GM19043 (cell line): ENCODE data around the gene KLHDC8B.

ENCODE experiments used
- ATAC-seq: cut with Tn5 transposase; IDR thresholded peaks from one replicate; pipeline ENCODE4 v1.9.1; 2021; ENCODE audit warnings: low read depth; ENCODE audit not compliant: unreplicated experiment

KLHDC8B gene

DNA sequence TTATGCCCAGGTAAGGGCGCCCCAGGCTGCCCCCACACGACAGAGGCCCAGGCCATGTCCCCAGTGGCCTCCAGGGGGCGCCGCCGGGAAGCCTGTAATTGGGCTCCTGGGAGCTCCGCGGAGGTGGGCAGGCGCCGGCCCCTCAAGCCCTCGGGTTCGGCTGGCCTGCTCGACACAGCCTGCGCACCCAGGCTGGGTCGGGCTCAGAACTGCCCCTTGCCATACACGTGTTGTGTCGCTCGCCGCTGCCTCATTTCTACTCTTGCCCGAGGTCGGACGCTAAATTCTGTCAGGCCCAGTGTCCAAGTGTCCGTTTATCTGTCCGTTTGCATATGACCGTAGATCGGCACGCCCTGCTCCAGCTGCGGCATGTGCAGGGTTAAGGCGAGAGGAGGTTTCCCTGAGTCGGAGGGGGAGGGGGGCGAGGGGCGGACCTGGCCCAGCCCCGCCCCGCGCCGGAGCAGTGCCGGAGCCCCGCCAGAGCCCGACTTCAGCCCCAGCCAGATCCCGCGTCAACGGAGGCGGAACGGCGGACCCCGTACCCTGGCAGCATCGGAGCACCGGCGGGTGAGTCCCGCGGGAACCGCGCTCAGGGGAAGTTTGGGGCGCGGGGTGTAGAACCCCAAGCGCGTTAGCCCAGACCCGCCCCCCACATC, at the start of gene KLHDC8B:
KLHDC8B (plus strand) TSS at position 480 of the 656 bp plus-strand sequence. CDS start 1,172 bp downstream, outside the sequence.
- peak; percentile 62 for ATAC-seq

DNA sequence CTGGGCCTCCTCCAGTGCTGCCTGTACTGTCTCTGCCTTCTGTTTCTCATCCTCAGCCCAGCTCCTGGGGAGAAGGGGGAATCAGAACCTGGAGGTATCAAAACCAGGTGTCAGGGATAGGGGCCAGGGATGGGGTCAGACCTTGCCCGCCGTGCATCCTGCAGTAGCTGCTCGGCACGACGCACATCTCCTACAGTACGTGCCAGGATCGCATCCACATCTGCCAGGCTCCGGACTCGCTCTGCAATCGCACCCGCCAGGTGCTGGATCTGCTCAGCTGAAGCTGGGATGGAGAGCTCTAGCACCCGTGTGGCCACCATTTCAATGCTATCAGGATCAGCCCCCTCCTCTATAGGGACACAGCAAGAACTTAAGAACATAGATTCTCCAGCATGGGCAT, 49.4 kb upstream of the KLHDC8B start:
- ATAC-seq: no peak

DNA sequence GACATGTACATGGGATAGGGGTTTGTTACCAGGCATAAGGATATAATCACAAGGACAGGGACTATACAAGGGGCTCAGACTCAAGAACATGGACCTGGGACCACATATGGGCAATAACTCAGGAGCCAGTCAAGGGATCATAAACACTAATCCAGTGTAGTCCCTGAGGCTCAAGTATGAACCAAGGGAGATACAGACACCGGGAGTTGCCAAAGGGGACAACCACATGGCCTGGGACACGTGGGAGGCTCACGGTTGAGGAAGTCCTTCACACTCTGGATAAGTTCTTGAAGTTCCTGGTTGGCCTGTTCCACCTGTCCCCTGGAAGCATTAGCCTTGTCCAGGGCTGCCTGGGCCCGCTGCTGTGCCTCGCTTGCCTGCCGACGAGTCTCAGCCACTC, 48.9 kb upstream of the KLHDC8B start:
- ATAC-seq: no peak

DNA sequence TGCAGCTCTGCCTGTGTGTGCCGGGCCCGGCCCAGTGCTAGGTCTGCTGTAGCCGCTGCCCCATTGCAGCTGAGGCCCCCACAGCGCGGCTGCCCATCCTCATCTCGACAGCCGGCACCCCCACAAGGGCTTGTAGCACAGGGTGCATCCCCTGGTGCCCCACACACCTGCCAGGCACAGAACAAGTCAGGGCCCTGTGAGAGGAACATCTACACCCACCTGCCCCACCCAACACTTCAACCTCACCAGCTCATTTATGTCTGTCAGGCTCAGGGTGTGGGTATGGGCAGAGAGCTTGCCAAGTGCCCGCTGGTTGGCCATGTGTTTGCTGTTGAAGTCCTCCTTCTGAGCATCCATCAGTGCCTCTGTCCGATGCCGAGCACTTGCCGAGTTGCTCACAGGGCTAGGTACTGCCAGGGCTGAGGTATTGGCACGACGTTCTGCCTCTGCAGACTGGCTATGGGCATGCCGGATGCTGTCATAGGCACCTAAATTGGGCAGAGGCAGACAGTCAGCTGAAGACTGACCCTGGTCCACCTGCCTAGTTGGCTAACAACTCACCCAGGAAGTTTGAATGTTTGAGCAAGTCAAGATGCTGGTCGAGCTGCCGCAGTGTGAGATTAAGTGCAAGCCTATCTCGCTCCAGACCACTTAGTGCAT, 48.4 kb upstream of the KLHDC8B start:
- ATAC-seq: no peak

DNA sequence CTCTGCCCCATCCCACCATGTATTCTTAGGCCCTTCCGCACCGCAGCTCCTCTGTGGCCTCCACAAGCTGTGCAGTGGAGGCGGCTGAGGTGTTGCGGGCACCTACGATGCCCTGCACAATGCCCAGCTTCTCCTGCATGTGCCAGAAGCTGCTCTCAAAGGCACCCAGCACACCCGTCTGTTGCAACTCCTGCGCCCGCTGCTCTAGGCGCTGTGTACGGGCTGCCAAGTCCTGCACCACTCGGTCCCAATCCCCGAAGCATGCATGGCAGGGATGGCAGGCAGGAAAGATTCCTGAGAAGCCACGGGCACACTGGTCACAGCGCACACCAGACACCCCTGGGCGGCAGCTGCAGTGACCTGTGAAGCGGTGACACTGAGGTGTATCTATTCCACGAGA, 47.7 kb upstream of the KLHDC8B start:
- no peak for ATAC-seq

DNA sequence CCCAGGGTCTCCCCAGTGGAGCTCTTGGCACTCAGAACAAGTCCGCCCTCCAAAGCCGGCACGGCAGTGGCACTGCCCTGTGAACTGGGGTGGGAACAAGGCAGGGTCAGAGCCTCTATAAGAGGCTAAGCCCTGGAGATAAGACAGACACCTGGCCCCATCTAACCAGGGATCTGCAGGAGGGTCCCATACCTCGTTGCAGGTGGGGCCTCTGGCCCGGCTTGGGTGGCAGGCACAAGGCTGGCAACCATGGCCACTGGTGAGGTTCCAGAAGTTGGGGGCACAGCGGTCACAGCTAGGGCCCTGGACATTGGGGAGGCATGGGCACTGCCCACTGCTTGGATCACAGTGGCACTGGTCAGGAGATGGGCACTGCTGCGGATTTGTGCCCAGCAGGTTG, 47.2 kb upstream of the KLHDC8B start:
- ATAC-seq: no peak

DNA sequence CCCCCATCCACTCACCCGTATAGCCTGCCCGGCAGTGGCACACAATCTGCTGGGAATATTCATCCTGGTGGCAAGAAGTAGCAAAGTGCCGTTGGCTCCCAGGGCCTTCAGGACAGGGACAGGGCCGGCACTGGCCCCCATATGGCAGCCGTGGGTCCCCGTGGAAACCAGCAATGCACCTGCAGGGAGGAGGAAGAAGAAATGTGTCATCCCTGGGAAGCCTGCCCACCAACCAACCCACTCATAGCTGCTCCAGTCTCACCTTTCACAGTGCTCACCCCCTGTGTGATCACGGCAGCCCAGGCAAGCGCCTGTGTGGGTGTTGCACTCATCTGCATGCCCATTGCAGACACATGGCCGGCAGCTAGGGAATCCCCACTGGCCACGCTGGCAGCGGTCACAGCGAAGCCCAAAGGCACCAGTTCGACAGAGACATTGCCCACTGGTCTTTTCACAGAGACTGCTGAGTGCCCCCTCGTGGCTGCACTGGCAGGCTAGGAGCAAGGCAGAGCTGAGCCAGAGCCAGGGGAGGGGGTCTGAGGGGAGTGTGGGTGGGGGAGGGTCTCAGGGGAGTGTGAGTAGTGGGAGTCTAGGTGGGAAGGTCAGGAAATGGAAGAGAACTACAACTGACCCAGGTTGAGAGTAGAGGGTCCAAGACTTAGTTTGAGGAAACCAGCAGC, 46.3 kb upstream of the KLHDC8B start:
- no peak for ATAC-seq

DNA sequence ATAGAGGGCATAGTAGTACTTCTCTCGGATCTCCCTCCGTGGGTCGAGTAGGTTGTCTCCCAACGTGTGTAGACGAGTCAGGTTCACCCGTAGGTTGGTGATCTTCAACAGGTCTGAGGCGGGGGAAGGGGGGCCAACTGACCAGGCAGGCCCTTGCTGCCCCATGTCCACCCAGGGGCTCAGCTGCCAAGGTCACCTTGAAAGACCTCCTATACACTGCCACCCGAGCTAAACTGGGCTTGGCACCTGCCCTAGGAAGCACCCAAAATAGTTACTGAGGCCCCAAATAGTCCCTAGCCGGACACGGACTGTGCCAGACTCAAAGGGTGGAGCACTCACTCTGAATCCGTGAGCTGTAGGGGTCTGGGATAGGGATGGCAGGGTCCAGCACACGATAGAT, 40.4 kb upstream of the KLHDC8B start:
- no peak for ATAC-seq

DNA sequence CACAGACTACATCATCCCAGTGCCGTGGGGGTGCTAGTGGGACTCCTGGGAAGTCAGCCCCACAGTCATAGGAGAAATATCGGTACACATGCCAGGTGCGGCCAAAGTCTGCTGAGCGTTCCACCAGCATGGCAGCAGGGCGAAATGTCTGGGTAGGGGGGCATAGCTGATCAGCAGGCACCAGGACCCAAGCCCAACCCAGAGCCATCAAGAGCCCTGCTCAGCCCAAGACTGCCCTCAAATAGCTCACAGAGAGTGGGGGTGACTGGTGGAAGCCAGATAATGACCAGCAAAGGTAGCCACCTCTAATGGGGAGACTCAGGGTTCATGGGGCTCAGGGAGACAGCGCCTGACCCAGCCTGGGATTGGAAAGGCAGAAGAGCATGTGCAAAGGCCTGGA, 39.8 kb upstream of the KLHDC8B start:
- ATAC-seq: no peak

DNA sequence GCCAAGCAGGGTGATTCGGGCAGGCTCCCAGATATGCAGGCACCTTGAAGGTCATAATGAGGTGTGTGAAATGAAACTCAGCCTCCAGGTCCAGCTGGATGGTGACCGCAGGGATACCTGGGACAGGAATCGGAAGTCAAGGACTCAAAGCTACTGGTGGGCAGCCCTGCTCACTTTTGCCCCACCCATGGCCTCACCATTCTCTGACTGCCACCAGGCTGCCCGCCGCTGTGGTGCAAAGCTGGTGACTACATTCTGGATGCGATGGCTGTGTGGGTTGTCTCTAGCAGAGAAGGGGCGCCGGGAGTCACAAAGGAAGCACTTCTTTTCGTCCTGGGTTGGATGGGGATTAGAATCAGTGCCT, 39.3 kb upstream of the KLHDC8B start:
- no peak for ATAC-seq

DNA sequence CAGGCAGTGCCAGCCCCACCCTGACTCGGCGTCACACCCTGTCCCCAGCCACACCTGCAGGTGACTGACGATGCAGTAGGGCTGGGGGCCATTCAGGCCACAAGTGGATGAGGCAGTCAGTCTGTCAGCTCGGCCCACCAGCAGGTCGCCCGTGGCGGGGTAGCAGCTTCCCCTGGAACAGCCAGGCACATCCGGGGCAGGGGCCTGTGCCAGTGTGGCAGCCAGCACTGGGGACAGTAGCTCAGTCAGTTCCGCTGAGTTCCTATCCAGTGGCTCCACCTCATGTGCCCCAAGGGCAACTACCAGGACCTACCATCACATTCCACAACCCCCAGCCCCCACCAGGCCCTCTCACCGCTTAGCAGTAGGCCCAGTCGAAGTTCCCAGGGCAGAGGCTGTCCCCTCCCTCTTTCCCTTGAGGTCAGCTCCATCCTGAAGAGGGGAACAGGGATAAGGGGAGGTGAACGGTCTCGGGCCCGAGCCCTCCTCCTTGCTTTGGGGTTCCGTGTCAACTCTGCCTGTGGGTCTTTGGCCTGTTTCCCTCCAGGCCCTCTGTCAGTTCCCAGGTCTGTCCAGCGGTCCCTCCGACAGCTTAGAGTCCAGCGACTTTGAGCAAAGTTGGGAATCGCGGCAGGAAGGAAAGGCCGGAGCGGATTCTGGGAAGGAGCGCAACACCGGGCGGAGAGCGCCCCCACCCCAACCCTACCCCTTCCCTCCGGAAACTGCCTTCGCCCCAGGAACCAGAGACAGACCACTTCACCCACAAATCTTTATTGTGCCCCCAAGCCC, 38.8 kb upstream of the KLHDC8B start, which contains the start of gene LAMB2:
LAMB2 (minus strand) TSS at position 614 of the 789 bp plus-strand sequence; CDS start at position 431, 183 bp downstream.
- no peak for ATAC-seq

DNA sequence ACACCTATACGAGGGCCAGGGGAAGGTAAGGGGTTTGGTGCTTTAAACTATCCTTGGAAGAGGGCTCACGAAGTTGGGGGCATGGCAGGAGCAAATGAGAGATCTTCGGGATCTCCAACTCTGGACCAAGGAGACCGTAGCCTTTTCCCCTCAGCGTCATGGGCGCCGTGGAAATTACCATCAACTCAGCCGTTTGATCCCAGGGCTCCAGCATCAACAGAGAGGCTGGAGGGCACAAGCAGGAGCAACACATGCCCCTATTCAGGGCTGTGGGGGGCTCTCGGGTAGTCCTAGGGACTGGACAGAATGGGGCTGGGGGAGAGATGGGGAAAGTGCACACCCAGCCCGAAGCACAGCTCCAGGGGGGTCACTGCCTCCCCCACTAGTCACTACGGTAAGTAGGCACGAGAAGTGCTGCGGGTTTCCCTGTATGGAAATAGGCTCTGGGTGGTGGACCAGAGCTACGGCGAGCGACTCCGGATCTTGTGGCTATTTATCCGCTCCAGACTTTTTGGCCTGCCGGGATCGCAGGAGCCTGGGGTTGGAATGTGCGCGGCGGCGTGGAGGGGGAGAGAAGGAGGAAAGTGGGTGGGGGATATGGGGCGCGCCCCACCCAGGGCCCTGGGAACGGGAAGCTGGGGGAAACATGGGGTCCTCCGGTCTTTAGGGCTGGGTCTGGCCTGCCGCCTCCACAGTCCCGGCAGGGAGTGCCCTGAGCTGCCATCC, 38.0 kb upstream of the KLHDC8B start:
- no peak for ATAC-seq

DNA sequence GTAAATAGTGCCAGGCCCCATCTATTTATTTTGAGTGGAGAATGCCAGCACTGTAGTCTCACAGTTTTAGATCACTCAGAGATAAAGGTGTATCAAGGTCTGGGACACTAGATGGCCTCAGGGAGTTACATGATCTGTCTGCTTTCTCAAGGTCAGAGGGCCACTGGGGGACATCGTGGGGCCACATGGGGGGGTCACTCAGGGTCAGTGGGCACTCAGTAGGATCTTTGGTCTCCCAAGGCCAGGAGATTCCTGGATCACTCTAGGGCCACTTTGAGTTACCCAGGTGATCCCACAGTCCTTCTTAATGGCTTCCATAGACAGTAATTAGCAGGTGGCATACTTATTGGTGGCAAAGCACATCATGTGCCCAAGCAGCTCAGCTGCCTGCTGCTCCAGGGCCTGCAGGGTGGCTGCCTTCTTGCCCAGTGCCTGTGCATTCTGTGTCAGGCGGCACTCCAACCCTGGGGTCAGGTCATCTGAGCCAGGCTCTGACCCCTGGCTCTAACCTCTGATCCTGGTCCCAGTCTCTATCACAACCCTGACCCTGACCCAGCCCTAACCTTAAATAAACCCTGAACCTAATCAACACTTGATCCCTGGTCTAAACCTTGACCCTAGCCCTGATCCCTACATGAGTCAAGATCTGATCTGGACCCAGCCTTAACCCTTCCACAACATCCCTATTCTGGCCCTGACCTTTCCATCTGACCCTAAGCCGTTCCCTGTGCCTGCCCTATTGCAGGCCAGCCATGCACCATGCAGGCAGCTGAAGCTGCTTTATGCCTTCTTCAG, 36.7 kb upstream of the KLHDC8B start:
- ATAC-seq: no peak

DNA sequence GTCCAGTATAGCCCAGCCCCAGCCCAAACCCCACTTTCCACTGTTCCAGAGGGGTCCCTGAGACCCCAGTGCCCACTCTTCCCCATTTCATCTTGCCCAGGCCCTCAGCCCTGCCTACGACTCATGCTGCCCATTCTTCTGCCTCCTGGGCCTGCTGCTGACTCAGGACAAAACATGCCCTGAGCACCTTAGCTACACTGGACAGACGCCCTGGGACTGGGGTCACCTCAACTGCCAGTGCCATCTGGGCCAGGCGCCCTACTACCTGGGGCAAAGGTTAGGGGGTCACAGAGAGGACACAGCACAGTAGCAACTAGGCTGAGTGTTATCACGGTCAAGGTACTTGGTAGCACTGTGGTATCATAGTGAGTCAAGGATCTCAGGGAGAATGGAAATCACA, 35.9 kb upstream of the KLHDC8B start:
- no peak for ATAC-seq

DNA sequence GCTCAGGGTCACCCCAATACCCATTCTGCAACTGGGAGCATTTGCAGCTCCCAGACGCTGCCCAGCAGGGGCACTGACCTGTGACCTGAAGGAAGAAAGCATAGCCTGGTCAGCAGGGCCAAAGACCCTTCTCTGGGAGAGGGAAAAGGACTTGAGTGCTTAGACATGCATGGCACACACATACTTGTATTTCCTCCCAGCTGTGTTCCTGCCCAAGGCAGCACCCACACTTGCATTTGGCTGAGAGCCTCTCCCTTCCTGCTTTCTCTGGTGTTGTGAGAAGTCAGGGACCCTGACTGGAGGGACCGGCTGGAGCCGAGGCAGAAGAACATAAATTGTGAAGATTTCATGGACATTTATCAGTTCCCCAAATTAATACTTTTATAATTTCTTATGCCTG, 31.3 kb upstream of the KLHDC8B start:
- no peak for ATAC-seq

DNA sequence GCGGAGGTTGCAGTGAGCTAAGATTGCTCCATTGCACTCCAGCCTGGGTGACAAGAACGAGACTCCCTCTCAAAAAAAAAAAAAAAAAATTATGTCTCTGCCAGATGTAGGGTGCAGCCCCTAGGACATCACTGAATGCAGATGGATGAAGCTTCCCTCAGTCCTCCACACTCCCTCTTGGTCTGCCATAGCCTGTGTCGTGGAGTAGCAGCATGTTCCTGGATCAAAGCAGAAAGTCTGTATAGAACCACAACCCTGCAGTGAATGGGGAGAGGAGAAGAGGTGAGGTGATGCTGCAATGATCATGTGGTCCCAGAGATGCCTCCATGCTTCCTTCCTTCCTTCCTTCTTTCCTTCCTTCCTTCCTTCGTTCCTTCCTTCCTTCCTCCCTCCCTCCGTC, 23.2 kb upstream of the KLHDC8B start:
- ATAC-seq: no peak

DNA sequence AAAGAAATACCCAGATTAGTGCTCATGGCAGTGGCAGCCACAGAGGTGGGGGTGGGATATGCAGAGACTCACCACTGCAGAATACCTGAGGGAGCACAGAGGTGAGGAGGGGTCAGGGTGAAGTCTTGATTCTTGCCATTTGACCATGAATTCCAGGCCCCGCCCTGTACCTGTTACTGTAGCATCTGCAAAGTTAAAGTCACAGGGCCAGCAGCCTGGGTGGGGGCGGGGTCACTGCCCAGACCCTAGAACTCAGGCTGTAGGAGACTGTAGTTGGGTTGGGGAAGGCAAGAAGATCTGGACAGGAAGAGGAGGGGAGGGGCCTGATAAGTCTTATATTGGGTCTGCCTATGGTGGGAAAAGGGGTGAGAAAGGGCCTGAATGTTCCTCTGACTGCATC, 19.8 kb upstream of the KLHDC8B start:
- no peak for ATAC-seq

DNA sequence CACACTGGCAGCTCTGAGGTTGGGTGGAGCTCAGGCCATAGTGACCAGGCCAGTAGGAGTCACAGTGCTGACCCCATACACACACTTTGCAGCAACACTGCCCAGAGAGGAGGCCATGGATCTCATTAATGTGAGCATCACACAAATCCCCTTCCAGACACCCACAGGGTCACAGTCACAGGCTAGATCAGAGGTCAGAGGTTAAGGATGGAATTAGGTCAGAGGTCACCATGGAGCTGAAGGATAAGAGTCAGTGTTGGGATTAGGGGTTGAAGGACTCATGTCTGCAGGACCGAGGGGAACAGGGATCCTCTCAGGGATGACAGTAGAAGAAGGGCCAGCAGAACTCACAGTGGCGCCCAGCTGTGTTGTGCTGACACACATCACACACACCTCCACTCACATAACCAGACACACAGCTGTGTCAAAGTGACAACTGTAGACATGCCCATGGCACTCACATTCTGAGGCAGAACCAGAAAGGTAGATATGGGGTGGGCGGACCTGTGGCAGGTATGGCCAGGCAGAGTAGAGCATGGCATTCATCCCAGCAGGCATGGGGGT, 18.0 kb upstream of the KLHDC8B start:
- ATAC-seq: no peak

DNA sequence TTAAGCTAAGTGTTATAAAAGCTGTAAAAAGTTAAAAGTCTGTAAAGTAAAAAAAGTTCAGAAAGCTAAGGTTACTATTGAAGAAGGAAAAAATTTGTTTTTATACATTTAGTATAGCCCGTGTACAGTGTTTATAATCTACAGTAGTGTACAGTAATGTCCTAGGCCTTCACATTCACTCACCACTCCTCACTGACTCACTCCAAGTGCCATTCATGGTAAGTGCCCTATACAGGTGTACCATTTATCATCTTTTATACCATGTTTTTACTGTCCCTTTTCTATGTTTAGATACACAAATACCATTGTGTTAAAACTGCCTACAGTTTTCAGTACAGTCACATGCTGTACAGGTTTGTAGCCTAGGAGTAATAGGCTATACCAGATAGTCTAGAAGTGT, 14.1 kb upstream of the KLHDC8B start:
- no peak for ATAC-seq
